Thoracic aorta (tissue), 2 donors: ENCODE results near the gene SCAP. TPM values are rescaled to one million over a fixed set of nuclear protein-coding genes. Genes with fewer than 3 reads are reported as not detected.

Experiments
- ATAC-seq: fragments of 150-250 bp; one replicate; pipeline ENCODE4 v1.8.0; 2017; ENCODE audit warnings: low read depth; ENCODE audit not compliant: insufficient number of reproducible peaks, low FRiP score
- DNase-seq: peaks from one replicate; pipeline ENCODE4 v3.0.0-alpha.2; 2020; ENCODE audit warnings: low spot score
- H3K27ac ChIP-seq, 2 donors: fragments of 200-600 bp; sonication (generic); 1 replicate in 1 of 2; 2 replicates in 1 of 2; pipeline ENCODE4 v1.5.1; 2016; ENCODE audit warnings: mild to moderate bottlenecking in 2 of 2, moderate library complexity in 2 of 2
- H3K27me3 ChIP-seq: fragments of 200-600 bp; sonication (generic); replicated peaks from 2 replicates; pipeline ENCODE4 v1.6.0; 2016; ENCODE audit warnings: mild to moderate bottlenecking; ENCODE audit not compliant: insufficient read depth
- H3K36me3 ChIP-seq: fragments of 200-600 bp; sonication (generic); one replicate; pipeline ENCODE4 v1.5.1; 2016
- H3K4me1 ChIP-seq, 2 donors: fragments of 200-600 bp; sonication (generic); 1 replicate in 1 of 2; 2 replicates in 1 of 2; pipeline versions ENCODE4 v1.5.1 to v1.6.0; 2016; ENCODE audit warnings: low read depth in 2 of 2, mild to moderate bottlenecking in 1 of 2; ENCODE audit not compliant: control insufficient read depth in 1 of 2
- H3K4me3 ChIP-seq: fragments of 200-600 bp; sonication (generic); 2 replicates; pipeline ENCODE4 v1.5.1; 2016; ENCODE audit warnings: mild to moderate bottlenecking
- H3K9me3 ChIP-seq: fragments of 200-600 bp; sonication (generic); 2 replicates; pipeline ENCODE4 v1.5.1; 2016
- total RNA-seq, 2 donors: library from RNA; depleted of rRNA; stranded (reverse); fragments of >200 nt; gene quantifications; one replicate each; pipeline versions ENCODE4 v1.1.0 to v1.2.3, GENCODE V29; 2016
- TF ChIP-seq, protein P1 (sequence below): fragments of 200-600 bp; sonication (generic); IDR thresholded peaks from one replicate; pipeline ENCODE4 v1.5.1; 2019; ENCODE audit warnings: antibody characterized with exemption

The SCAP gene
- total RNA-seq, 2 donors from 2014 or later: 80.0 to 106 TPM

DNA sequence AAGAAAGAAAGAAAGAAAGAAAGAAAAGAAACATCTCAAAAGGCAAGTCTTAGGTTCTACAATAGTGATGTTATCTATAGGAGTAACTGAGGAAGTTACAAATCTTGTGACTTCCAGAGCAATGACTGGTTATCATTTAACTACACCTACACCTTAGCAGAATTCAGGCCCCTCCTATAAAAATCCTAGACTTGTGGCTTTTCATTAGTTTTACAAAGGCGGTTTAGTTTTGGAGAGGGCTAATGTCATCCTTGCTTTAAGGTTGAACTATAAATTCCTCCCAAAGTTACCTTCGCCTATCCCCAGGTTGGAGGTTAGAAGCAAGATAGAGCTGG lies 4.1 kb upstream of the SCAP start:
- no peak for DNase-seq
- TF ChIP-seq, protein P1, sequence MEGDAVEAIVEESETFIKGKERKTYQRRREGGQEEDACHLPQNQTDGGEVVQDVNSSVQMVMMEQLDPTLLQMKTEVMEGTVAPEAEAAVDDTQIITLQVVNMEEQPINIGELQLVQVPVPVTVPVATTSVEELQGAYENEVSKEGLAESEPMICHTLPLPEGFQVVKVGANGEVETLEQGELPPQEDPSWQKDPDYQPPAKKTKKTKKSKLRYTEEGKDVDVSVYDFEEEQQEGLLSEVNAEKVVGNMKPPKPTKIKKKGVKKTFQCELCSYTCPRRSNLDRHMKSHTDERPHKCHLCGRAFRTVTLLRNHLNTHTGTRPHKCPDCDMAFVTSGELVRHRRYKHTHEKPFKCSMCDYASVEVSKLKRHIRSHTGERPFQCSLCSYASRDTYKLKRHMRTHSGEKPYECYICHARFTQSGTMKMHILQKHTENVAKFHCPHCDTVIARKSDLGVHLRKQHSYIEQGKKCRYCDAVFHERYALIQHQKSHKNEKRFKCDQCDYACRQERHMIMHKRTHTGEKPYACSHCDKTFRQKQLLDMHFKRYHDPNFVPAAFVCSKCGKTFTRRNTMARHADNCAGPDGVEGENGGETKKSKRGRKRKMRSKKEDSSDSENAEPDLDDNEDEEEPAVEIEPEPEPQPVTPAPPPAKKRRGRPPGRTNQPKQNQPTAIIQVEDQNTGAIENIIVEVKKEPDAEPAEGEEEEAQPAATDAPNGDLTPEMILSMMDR: no peak
- no peaks in the 10 kb centered on the region for H3K36me3 ChIP-seq

DNA sequence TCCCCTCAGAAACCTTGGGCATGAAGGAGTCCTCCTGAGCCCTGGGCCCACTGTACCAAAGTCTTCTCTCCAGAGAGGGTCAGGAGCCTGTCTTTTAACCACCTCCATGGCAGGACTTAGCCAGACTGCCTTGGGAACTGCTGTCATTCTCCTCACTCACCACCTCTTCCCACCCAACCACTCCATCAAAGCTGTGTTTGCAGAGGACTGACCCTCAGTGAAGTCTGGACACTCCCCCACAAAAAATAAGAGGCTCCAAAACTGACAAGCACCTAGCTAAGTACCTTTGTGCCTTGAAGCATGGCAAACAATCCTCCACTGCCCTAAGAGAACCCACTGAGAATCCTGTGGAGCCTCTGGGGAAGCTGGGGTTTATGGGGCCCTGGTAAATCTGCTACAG lies 2.3 kb upstream of the SCAP start:
- H3K4me1 ChIP-seq: peaks cover 10 to 19% of the 10 kb centered on the region in 2 donors
- no peaks in the 10 kb centered on the region for H3K9me3 ChIP-seq
- no peaks in the 10 kb centered on the region for H3K36me3 ChIP-seq
- ATAC-seq (no peak), DNase-seq (no peak)
- H3K27me3 ChIP-seq: no peaks in the 10 kb centered on the region
- H3K27ac ChIP-seq: no peak overlapping the region
- H3K4me3 ChIP-seq: no peak overlapping the region
- TF ChIP-seq, protein P1: no peak

More for the DNA sequence above, 4.1 kb upstream of the SCAP start:
- Histone ChIP-seq H3K27ac (no peak overlapping the region), H3K9me3 (no peaks in the 10 kb centered on the region), H3K4me1 (peaks cover 3 to 14% of the 10 kb centered on the region in 2 donors), H3K27me3 (no peaks in the 10 kb centered on the region), H3K4me3 (no peak overlapping the region)
- ATAC-seq: no peak

DNA sequence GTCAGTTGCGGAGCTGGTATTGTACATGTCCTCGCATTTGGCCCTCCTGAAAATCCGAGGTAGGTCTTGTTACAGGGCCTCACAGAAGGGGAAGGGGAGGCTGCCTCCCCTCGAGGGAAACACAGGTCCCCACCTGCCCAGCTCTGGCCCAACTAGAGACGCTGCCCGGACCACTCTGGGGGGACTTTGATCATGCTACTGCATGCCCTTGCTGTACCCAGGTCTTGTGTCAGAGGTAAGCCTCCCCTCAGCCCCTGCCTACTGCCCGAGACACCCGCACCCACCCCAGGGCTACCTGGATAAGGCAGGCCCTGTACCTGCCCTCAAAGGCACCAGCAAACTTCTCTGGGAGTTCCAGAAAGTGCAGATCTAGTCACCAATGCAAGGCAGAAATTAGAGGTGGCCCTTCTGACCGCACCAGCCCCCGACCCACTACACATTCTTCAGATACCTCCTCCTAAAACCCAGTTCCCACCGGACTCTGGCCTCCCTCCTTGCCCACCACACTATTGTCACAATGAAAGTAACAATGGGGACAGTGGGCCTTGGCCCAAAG lies 981 bp upstream of the SCAP start:
- DNase-seq (no peak), ATAC-seq (no peak)
- Histone ChIP-seq H3K4me1 (peaks cover 10 to 19% of the 10 kb centered on the region in 2 donors), H3K9me3 (no peaks in the 10 kb centered on the region), H3K27me3 (no peaks in the 10 kb centered on the region), H3K36me3 (no peaks in the 10 kb centered on the region), H3K27ac (peak overlapping the region; percentile 76 to 82), H3K4me3 (peak overlapping the region; percentile 72)
- TF ChIP-seq, protein P1: no peak

DNA sequence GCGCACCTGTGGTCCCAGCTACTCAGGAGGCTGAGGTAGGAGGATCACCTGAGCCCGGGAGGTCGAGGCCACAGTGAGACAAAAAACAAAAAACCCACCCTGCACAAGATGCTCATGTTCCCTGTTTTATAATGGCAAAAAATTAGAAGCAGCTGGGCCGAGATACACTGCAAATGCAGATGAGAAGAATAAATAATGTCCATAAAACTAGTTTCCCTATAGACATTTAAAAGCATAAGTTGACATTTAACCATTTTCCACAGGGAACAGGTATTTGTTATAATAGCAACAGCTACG lies 537 bp upstream of the SCAP start:
- TF ChIP-seq, protein P1: no peak
- H3K27me3 ChIP-seq: no peaks in the 10 kb centered on the region
- H3K27ac ChIP-seq: peak overlapping the region; percentile 76 to 82
- no peaks in the 10 kb centered on the region for H3K9me3 ChIP-seq
- H3K4me3 ChIP-seq: peak overlapping the region; percentile 72
- H3K36me3 ChIP-seq: no peaks in the 10 kb centered on the region
- H3K4me1 ChIP-seq: peaks cover 10 to 19% of the 10 kb centered on the region in 2 donors
- DNase-seq (no peak), ATAC-seq (peak; percentile 4)

DNA sequence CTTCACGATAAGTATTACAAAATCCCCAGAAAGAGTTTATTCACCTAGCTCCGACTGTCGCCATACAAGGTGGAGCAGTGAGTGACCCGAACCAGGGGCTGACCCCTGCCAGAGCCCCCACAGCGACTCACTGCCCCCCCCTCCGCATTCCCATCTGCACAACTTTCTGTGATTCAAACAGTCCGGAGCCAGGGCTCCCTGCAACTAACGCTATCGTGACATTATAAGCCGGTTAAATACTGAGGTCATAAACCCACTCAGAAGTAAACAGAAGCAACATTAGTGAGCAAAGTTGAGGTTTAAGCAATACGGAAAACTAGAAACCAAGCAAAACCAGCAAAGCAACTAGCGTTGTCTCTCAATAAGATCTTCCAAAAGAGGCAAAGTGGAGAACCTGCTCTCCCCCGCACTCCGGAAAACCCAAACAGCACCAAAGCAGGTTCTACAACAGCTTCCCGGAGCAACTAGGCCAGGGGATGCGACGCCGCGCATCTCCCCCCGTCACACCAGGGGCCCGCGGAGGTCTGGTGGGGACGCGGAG lies 642 bp downstream of the SCAP start:
- Histone ChIP-seq H3K4me3 (peak overlapping the region; percentile 72), H3K4me1 (peaks cover 10 to 19% of the 10 kb centered on the region in 2 donors), H3K27me3 (no peaks in the 10 kb centered on the region), H3K27ac (peak overlapping the region; percentile 46 to 82), H3K36me3 (no peaks in the 10 kb centered on the region), H3K9me3 (no peaks in the 10 kb centered on the region)
- no peak for DNase-seq
- TF ChIP-seq, protein P1: no peak
- no peak for ATAC-seq
